GM19463 (cell line): ENCODE results near the gene SYCE1L.
"Not testable (repeated sequence)": the region's sequence is repeated elsewhere in the genome, so short reads cannot be mapped to it uniquely, and the experiment has no call there.

Source experiments
- ATAC-seq: cut with Tn5 transposase; IDR thresholded peaks from one replicate; pipeline ENCODE4 v1.9.1; 2021; ENCODE audit warnings: mild to moderate bottlenecking, moderate library complexity; ENCODE audit not compliant: unreplicated experiment

SYCE1L gene

DNA sequence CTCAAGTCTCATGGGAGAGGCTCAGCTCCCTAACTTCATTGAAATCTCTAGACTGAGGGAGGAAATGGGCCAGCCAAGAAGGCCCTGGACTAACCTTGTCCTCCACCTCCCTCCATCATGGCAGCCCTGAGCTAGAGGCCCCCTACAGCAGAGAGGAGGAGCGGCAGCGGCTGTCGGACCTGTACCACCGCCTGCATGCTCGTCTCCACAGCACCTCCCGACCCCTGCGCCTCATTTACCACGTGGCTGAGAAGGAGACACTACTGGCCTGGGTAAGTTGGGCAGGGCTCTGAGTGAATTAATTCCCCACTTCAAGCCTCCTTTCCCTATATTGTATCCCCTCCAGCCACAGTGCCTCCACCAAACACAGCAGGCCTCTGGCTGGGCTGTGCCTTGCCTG, 3.8 kb upstream of the SYCE1L start:
- ATAC-seq = no peak

DNA sequence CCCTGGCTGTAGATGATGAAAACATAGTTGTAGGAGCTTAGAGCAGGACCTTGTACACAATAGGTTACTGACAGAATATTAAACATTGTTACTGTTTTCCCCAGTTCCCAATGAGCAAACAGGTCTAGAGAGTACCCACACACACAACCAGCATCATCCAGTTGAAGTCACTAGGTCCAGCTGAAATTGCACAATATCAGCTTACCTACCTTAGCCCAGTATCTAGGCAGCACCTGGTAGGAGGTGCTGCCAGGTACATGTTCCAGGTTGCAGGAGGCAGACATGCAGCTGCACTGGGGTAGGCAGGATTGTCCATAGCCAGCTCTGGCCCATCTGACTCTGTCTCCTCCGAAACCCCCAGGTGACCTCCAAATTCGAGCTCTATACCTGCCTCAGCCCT, 1.5 kb upstream of the SYCE1L start:
- no peak for ATAC-seq

DNA sequence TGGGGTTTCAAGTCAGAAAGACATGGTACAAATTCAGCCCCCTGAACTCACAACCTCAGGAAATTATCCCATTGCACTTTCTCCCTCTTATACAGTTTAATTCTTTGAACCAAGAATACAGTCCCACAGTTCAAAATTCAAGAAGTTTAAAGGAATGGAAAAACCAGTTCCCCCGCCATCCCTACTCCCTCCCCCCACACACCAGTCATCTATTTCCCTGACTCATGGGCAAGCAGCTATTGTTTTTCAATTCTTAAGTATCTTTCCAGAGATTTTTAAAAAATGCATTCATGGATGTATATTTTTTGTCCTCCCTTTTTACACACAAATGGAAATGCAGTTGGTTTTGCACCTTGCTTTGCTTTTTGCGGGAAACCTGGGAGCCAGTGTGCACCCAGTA, 7.3 kb downstream of the SYCE1L start:
- no peak for ATAC-seq

DNA sequence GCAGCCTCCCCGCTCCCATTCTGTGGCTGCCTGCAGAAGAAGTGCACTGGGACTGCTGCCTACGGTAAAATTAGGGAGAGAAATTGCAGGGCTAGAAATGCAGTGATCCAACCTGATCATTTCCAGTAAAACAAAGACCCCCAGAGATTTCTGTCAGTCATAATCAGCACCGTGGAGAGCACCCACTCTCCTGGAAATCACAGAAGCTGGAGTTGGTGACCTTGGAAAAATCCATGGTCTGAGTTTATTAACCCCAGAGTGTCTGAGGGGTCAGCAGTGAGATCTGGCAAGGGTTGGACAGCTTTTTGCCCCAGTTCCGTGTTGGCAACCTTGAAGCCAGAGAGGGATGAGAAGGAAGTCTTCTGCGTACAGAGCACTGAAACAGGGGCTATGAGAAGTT, 7.8 kb downstream of the SYCE1L start:
- no peak for ATAC-seq

DNA sequence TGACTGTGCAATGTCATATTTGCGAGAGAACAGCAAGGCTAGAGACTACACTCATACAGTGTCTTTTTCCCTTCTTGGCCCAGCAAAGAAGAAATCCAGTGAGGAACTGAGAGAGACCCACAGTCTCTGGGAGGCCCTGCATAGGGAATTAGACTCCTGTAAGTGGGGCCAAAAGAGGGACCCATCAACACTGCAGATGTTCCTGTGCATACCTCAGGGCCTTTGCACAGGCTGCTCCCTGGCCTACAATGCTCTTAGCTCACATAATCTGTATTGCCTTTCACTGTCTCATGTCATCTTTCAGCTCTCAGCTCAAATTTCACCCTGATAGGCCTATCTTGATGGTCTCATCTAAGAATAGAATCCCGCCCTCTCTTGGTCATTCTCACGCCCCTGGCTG, 9.2 kb downstream of the SYCE1L start:
- ATAC-seq = no peak

DNA sequence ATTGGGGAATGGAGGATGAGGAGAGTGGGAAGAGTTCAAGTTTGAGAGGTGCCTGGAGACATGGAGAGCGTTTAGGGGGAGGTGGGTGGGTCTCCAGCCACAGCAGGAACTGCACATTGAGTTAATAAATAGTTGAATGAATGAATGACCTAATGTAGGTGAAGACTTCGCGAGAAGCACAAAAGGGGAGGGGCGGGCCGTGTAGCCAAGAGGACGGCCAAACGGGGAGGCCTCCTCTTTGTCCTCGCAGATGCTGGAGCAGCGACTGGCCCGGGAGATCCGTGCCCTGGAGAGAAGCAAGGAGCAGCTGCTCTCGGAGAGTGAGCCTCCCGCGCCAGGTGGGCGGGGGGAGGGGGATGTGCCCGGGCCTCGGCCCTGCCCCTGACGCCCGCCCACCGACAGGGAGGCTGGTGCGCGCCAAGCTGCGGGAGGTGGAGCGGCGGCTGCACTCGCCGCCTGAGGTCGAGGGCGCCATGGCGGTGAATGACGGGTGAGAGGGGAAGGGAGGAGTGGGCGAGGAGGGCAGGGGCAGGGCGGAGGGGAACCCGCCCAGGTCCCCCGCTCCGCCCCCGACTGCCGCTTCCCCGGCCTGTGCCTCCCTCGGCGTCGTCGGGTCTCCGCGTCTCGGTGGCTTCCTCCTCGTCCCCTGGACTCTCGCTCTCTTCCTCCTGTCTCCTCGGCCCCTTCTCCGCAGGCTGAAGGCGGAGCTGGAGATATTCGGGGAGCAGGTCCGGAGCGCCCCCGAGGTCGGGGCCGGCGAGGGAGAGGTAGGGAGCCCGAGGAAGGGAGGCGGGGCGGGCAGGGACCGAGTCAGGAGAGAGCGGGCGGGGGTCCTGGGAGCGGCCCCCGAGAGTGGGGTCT, 12.9 kb downstream of the SYCE1L start:
- peak; percentile 68 for ATAC-seq

DNA sequence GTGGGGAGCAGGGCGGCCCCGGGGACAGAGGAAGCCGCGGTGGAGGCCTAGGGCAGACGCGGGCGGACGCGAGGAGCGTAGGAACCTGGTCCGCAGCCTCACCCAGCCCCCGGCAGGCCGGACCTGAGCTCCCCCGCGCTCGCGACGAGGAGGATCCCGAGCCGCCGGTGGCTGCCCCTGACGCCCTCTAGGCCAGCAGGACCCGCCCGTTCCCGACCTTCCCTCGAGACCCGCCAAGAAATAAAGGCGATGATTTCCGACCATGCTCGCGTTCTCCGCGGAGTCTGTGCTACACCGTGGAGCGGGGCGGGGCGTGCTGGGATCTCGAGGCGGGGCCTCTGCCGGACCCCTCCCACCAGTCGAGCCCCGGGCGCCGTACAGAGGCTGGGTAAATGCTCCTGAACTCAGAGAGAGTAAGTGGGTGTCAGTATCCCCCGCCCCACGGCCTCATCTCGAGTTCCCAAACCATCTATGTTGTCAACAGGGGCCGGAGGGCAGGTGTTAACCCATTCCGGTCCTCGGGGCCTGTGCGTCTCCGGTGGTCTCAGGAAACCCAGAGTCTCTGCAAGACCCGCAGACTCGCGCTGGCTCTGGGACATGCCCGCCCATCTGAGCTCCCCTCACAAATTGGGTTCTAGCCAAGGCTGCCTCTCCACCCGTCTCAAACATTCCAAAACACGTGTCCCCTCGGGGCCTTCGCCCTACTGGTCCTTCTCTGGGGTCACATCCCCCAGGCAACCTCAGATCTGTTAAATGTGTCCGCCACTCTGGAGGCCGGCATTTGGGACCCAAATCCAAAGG, 13.7 kb downstream of the SYCE1L start:
- ATAC-seq = peak; percentile 70

DNA sequence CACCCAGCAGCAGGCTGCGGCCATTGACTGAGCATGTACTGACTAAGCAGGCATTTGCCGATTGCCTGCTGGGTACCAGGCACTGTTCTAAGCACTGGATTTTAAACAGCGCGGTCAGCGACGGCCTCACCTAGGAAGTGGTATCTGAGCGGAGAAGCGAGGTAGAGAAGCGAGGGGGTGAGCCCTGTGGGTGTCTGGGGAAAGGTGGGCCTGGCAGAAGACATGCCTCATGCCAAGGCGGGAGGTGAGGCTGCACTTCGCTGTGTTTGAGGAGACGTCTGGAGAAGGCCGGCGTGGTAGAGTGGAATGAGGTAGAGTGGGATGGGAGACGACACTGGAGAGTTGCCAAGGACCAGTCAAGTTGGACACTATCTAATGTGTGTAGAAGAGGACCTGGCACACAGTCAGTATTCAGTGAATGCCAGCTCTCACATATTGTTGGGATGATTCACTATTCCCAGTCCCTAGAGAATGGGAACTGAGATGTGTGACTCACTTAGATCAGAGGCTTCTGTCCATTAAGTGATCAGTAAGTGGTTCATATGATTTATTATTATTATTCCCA, 14.4 kb downstream of the SYCE1L start:
- ATAC-seq = no peak

DNA sequence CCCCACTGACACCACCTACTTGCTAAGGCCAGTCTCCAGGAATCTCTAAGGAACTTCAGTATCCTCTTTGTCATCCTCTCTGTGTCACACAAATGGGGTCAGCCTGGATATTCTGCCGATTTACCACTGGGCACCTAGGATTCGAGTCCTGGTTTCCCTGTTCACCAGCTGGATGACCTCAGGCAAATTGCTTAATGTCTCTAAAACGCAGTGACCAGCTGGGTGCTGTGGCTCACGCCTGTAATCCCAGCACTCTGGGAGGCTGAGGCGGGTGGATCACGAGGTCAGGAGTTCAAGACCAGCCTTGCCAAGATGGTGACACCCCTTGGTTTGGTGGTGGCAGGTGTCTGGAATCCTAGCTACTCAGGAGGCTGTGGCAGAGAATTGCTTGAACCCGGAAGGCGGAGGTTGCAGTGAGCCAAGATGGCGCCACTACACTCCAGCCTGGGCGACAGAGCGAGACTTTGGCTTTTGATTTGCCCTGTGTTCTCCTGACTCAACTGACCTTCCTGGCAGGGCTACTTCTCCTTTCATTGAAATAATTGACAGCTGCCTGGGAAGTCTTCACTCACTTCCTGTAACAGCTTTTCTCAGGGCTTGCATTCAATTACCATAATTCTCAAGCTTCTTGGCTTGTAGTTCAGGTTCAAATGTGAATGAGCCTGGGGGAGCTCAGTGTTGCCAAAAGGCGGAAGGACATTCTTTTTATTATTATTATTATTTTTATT, 15.4 kb downstream of the SYCE1L start:
- no peak for ATAC-seq

DNA sequence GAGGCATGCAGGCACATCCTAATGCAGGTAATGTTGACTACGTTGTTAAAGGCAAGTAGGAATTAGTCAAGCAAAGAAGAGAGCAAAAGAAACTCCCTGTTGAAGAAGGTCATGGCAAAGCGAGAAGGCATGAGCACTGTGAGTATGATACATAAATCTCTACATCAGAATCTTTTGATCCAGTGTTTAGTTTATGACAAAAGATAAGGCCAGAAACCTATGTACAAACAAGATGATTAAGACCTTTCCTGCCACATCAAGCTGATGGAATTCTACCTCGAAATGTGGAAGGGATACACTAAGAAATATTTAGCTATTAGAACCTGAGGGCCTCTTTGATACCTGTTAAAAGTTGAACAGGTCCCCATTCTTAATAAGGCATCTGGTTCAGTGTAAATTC, 20.2 kb downstream of the SYCE1L start:
- no peak for ATAC-seq

DNA sequence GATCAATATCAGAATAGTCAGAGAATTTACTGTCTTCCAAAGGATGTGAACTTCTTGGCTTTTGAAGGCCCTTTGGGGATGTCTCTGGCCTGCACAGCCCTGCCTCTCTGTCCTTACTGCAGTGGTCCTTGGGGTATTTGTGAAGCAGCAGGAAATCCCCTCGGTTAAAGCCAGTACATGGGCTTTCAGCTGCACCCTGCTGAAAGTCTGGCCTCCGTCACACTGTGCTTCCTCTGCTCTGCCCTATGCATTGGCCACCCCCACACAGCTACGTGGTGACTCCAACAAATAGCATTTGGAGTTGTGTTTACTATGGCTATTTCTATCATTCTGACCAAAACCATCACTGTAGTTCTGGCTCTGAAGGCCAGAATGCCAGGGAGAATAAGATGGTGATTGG, 21.2 kb downstream of the SYCE1L start:
- ATAC-seq = peak; percentile 92

DNA sequence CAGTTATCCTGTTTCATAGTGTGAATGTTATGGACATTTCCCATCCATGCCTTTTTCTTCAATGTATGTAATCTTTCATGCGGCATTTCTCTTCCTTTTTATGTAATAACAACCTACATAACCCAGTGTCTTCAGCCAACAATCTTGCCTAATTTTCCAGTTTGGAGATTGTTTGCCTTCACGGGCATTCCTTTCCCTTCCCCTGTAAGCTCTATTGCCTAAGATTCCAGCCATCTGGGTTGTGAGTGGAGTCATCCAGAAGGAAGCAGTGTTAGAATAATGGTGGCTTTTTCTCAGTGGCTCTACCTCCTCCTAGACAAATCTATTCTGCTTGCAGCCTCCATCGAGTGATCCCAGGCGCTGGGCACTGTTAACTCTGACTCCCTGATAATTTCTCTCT, 22.3 kb downstream of the SYCE1L start:
- no peak for ATAC-seq

DNA sequence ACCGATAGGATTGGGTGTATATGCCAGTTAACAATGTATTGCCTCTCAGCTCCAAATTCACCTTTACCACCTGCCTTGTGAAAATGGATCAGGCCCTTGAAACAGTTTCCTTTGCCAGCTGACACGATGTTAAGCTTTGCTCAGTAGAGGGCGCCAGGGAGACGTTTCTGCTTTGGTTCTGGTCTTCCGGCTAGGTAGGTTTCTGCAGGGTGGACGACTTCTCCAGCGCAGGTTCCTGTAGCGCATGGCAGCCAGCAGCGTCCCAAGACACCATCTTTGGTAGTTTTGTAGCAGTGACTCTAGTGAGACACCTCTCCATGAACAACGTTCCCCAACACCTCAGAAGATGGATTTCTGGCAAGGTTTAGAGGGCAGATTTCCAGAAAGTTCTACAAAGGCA, 24.0 kb downstream of the SYCE1L start:
- ATAC-seq = no peak

DNA sequence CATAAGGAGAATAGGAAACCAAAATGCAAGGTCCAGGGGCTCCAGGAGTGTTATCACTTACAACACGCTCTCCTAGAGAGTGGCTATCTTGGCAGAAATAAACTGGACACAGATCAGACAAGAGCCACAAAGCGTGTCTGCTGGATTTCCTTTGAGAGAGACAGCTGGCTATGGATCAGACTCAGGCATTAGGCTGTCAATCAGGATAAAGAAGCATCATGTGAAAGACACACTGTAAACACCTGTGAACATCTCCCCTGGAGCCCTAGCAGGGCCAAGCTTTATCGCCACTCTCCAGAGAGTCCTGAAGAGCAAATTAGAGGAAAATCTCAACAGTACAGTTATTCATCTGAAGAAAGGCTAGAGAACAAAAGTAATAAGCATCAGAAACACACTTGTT, 26.0 kb downstream of the SYCE1L start:
- no peak for ATAC-seq

DNA sequence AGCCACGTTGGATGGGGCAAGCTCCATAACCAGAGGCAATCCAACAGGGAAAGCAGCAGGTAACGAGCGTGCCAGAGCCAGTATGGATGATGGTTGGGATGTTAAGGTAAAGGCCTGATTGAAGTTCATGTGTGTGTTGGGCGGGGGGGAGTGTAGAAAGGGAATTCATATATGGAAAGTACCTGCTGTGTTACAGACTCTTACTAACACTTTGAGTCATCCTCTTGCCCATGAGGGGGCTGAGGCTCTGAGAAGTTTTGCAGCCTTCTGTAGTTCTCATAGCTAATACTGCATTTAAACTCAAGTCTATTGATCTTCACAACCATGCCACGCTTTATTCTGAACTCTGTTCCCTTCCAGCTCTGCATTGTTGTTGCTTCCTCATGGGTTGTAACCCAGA, 28.5 kb downstream of the SYCE1L start:
- ATAC-seq = peak; percentile 92

DNA sequence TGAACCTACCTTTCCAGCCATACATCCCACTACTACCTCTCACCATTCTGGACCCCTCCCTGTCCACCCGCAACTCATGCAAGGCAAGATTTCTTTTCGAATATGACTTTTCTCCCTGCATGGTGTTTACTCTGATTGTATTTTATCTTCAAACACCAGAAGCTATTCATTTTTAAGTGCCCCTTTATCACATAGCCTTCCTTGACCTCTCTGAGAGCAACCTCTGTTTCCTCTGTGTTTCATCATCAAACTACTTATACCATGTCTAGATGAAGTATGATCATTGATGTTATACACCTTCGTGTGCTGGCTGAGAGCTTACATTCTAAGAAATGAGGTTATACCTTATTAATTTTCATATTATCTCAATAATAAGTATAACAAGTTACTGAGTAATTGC, 31.8 kb downstream of the SYCE1L start:
- no peak for ATAC-seq

DNA sequence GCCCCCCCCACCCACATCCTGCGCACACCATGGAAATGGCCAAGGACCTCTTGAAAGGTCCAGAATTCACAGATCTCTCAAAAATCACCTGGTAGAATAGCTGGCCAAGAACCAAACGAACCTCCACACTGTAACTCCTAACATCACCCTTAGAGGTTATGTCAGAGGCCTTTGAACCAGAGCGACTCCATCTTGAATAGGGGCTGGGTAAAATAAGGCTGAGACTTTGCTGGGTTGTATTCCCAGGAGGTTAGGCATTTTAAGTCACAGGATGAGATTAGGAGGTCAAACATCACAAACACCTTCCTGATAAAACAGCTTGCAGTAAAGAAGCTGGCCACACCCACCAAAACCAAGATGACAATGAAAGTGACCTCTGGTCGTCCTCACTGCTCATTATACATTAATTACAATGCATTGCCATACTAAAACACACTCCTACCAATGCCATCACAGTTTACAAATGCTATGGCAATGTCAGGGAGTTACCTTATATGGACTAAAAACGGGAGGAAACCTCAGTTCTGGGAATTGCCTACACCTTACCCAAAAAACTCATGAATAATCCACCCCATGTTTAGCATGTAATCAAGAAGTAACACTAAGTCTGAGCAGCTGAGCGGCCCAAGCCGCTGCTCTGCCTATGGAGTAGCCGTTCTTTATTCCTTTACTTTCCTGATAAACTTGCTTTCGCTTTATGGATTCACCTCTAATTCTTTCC, 34.8 kb downstream of the SYCE1L start:
- no peak for ATAC-seq

DNA sequence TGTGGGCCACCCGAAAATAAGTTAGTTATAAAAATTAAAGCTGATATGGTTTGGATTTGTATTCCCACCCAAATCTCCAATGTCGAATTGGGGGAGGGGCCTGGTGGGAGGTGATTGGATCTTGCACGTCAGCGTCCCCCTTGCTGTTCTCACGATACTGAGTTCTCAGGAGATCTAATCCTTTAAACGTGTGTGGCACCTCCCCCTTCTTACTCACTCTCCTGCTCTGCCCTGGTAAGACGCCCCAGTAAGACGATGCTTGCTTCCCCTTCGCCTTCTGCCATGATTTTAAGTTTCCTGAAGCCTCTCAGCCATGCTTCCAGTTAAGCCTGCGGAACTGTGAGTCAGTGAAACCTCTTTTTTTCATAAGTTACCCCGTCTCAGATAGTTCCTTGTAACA, 35.4 kb downstream of the SYCE1L start:
- no peak for ATAC-seq

DNA sequence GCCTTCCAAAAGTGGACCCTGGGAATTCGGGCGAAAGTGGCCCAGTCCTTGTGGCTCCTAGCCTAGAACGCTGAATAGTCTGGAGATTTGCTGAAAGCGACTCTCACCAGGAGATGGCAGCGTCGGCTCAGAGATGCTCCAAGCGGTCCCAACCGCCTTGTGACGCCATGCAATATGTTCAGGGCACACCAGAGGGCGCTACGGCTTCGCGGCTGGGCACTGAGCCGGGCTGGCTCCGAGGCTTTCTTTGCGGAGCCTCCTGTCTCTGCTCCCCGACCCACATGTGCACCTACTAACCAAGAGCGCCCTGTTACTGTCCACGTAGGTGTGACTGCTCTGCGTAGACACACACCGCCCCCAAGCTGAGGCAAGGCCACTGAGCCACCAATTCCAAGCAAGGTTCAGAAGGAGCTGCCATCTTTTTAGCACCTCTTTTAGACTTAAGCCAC, 36.9 kb downstream of the SYCE1L start:
- ATAC-seq = peak; percentile 99

DNA sequence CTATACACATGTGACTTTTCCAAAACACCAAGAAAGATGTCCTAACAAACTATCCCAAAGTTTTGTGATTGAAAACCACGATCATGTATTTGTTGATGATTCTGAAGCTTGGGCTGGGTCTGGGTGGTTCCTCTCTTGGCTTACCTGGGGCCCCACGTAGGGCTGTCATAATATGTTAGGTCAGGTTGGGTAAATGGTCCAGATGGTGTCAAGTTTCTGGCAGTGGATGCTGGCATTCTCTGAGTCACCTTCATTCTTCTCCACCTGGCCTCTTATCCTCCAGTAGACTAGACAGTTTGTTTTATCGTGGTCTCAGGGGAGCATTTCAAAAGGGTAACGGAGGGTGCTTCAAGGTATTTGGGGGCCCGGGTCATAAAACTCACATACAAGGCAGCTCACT, 39.4 kb downstream of the SYCE1L start:
- no peak for ATAC-seq

DNA sequence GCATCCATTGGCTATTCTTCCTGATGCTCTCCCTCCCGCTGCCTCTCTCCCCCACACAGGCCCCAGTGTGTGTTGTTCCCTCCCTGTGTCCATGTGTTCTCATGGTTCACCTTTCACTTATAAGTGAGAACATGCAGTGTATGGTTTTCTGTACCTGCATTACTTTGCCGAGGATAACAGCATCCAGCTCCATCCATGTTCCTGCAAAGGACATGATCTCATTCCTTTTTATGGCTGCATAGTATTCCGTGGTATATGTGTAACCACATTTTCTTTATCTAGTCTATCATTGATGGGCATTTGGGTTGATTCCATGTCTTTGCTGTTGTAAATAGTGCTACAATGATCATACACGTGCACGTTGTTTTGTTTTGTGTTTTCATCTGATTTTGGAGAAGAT, 43.3 kb downstream of the SYCE1L start:
- ATAC-seq = not testable (repeated sequence)
